HG02884 (cell line): ENCODE results near the gene SNAP25.

ENCODE experiments used
- ATAC-seq: cut with Tn5 transposase; IDR thresholded peaks from one replicate; pipeline ENCODE4 v1.9.1; 2021; ENCODE audit warnings: mild to moderate bottlenecking, moderate library complexity; ENCODE audit not compliant: unreplicated experiment

The SNAP25 gene

GRCh38 chr20:10218536-10219451 lies at the start of gene SNAP25:
SNAP25 (plus strand) TSS chr20:10218830; CDS start chr20:10275492, 56,662 bp downstream.
- no peak for ATAC-seq

- ATAC-seq = no peak
Observed at GRCh38 chr20:10169752-10170151, 48.9 kb upstream of the SNAP25 start.

DNA sequence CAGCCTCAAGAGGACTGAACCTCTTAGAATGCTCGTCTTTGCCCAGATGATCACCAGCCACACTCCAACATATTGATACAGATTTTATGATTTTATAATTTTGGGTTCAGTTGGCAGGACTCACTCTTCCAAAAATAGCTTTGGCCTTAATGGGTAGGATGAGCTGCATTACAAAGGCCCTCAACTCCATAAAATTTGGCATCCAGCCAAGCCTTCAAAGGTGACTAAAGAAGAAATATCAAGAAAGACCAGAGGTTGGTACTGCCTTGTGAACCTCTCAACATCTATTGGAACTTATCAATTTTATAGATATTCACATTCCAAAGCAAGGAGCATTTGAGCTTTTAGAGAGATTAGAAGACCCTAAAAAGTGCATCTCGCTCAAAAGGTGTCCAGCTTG lies 48.4 kb upstream of the SNAP25 start:
- ATAC-seq = no peak

DNA sequence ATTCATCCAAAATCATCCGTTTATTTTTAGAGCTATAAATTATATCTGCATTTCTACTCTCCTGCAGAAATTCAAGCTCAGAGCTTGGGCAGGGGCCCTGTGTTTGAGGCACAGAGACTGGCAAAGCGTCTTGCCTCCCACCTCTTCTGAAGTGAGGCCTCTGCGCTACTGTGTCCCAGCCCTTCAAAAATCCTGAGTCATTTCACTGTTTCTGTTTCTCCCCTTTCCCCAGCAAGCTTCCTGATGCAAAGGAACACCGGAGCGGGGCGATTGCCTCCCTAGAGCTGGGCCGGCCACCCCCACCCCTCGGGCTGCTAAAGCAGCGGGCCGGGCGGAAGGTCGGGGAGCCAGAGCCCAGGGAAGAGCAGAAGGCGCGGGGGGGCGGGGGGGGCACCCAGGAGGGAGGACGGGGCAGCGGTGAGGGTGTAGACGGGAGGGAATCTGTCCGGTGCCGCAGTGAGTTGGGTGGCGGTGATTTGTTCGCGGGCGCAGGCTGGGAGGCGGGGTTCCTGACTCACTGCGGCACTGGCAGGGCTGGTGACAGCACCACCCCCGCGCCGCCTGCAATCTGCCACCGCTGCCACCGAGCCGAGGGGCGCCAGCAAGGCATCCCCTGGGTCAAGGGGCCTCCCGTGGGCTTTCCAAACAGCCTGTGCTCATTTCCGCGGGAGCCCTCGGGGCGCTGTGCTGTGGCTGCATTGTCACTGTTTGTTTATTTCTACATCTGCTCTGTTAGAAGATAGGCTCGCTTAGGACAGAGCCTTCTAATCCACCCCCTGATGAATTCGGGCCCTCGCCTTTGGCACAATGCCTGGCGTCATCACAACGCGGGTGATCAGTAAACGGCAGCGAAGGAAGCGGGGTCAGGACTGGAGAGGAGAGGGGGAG lies 46.5 kb upstream of the SNAP25 start:
- no peak for ATAC-seq

GRCh38 chr20:10172998-10173655 lies 45.5 kb upstream of the SNAP25 start:
- no peak for ATAC-seq

DNA sequence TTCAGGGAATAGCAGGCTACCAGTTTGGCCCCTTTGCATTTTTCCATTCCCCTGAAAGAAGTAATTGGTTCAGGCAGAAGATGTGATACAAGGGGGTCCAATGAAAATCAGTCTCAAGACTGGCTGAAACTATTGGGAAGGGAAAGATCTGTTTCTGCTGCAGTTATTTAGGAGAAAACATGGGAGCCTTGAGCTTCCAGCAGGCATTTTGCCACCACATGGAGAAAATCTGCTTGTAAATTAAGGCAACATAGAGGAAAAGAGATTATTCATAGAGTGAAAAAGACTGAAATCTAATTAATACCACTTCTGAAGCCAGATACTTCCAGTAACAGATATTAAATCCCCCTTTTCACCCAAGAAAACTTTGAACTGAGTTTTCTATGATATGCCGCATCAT lies 44.2 kb upstream of the SNAP25 start:
- ATAC-seq = no peak

- no peak for ATAC-seq
Observed at GRCh38 chr20:10177326-10177725, 41.3 kb upstream of the SNAP25 start.

DNA sequence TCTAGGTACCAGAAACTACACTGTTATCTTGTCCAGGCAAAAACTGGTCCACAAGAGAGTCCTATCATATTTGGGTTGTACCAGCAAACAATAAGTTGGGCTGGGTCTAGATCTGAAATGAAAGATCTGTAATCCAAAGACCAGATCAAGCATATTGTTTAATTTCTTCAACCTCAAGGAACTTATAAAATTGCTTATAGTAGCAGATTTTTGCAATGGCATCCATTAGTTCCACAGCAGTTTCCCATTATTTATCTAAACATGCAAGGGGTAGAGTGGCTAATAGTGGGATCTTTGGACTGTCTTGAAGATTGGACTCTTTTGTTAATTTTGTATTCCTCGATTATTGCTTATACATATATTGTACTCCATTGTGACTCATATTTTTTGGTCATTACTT lies 40.5 kb upstream of the SNAP25 start:
- ATAC-seq = no peak

GRCh38 chr20:10178727-10179313 lies 39.8 kb upstream of the SNAP25 start:
- ATAC-seq = no peak

DNA sequence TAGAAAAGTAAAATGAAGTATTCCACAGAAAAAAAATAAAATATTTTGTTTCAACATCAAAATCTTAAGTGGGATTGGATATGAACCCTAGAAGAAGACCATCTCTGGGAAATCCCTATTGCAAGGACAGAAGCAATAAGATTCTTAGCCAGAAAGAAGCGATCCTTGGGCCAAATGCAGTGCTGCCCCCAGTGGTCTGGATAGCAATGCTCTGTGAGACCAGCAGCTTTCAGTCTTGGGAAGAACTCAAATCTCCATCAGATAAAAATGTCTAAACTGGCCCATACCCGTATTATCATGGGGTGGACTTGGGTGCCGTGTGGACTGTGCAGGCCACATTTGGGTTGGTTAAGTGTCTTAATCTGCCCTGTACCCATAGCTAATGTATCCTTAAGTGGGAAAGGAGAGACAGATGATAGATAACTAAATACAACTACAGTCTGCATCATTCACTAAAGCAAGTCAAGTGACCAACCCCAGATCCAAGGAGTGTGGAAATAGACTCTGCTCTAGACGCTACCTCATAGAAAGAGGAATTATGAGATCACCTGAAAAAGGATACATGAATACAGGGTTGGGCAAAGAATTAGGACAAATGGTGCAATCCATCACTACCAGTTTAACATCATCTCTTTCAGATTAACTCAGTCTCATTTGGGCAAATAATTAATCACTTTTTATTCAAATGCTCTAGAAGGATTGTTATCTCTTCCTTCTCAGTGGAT lies 38.9 kb upstream of the SNAP25 start:
- ATAC-seq = no peak

GRCh38 chr20:10180651-10181235 lies 37.9 kb upstream of the SNAP25 start:
- no peak for ATAC-seq

DNA sequence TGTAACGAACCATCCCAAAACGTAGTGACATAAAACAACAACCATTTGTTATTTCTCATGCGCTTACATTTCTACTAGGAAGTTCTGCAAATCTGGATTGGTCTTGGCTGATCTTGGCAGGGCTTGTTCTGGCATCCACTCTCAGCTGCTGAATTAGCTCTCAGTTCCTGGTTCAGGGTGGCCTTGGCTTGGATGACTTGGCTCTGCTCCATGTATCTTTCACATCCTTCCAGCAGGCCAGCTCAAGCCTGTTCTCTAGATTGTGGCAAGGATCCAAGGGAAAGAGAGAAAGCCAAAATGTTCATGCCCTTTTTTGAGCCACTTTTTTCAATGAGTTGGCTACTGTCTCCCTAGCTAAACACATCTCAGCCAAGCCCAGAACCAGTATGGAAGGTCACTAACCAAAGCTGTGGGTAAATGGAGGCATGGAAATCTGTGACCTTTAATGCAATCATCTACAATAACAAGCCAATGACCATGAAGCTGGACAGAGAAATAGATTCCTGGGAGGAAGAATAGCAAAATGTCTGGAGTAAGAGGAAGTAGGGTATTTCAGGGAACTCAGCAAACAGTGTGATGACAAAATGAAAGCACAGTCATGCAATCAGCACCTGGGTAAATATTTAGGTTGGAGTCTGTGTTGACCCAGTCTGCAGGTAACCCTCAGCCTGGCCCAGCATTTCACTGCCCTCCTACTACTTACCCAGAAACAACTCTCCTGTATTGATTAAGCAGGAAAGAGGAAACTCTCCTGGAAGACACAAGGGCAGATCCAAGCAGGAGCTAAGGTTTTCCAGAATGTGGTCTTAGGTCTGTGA lies 32.7 kb upstream of the SNAP25 start:
- no peak for ATAC-seq

- ATAC-seq = no peak
Observed at GRCh38 chr20:10190456-10190855, 28.2 kb upstream of the SNAP25 start.

DNA sequence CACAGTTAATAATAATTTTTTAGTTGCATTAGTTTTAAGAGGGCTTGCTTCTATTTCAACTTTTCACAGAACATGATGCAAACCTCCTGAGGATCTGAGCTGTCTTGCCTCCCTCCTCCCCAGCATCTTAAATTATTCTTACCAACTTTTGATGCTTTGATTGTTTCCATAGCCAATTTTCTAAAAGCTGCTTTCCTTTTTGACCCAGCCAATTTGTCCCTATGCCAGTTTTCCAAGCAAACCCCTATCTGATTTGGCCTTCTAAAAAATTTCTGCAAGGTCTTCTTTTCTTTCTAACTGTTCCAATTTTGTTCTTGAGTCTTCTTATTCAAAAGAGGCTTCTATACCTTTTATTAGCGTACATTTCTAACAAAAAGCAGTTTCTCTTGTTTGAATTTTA lies 26.5 kb upstream of the SNAP25 start:
- no peak for ATAC-seq

- ATAC-seq = no peak
Observed at GRCh38 chr20:10194166-10194565, 24.5 kb upstream of the SNAP25 start.

- ATAC-seq = no peak
Observed at GRCh38 chr20:10200330-10200729, 18.3 kb upstream of the SNAP25 start.

DNA sequence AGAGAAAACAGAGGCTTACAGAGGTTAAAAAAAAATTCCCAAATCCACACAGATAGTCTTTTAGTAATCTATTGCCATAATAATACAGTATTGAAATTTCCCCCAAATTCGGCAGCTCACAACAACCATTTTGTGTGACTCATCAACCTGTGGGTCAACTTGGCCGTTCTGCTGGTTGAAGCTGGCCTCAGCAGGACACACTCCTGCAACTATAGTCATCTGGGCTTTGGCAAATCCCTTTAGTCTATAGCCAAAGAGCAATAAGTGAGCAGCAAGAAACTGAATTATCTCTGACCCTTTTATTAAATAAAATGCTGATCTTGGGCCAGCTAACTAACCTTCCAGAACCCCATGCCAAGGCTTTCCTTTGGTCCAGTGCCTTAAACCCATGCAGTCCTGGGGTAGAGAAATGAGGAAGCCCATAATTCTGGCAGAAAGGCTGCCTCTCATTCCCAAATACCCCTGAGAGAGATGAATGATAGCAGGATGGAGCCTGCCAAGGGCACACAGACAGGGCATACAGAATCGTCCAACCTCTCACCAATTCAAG lies 17.2 kb upstream of the SNAP25 start:
- no peak for ATAC-seq

GRCh38 chr20:10209091-10209490 lies 9.5 kb upstream of the SNAP25 start:
- no peak for ATAC-seq

DNA sequence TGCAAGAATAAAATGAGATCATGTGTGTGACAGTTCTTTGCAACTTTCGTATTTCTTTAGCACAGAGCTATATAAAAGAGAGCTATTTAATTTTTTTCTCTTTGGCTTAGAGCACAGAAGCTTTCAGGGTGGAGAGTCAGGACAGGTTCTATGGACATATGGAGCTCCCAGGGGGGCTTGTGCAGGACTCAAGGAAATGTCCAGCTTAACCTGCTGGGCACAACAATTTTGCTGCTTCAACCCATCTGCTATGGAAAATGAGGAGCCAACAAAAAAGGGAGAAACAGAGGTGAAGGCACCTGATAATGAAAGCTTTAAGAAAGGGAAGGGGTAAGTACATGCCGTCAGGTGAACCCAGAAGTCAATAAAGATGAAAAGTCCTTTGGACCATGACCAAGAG lies 5.1 kb upstream of the SNAP25 start:
- ATAC-seq = no peak
